Measurements from ENCODE around the gene ETV4. TPM values are rescaled to one million over a fixed set of nuclear protein-coding genes. Genes with fewer than 3 reads are reported as not detected.

The ETV4 gene
- total and polyA plus RNA-seq, 2 of the 13 experiments (the other 11 are each of a cell fraction or from before 2014, with no cell fraction given), result 128 to 330 TPM

GRCh38 chr17:43573579-43574321 is 27.6 kb upstream of the ETV4 start (continued):
- no peak for TF ChIP-seq JARID2 (CRISPR knock-in tag; IDR thresholded peaks at IDR 0.05; ENCODE audit: insufficient replicate concordance)
- peak; percentile 50 for TF ChIP-seq HDAC2 (CRISPR knock-in tag; IDR thresholded peaks at IDR 0.05)
- 0 out of 2 replicates have a peak, but pooled peaks have one; percentile 55 for TF ChIP-seq ZNF557 (CRISPR knock-in tag; IDR thresholded peaks at IDR 0.05)
- TF ChIP-seq, protein P1, sequence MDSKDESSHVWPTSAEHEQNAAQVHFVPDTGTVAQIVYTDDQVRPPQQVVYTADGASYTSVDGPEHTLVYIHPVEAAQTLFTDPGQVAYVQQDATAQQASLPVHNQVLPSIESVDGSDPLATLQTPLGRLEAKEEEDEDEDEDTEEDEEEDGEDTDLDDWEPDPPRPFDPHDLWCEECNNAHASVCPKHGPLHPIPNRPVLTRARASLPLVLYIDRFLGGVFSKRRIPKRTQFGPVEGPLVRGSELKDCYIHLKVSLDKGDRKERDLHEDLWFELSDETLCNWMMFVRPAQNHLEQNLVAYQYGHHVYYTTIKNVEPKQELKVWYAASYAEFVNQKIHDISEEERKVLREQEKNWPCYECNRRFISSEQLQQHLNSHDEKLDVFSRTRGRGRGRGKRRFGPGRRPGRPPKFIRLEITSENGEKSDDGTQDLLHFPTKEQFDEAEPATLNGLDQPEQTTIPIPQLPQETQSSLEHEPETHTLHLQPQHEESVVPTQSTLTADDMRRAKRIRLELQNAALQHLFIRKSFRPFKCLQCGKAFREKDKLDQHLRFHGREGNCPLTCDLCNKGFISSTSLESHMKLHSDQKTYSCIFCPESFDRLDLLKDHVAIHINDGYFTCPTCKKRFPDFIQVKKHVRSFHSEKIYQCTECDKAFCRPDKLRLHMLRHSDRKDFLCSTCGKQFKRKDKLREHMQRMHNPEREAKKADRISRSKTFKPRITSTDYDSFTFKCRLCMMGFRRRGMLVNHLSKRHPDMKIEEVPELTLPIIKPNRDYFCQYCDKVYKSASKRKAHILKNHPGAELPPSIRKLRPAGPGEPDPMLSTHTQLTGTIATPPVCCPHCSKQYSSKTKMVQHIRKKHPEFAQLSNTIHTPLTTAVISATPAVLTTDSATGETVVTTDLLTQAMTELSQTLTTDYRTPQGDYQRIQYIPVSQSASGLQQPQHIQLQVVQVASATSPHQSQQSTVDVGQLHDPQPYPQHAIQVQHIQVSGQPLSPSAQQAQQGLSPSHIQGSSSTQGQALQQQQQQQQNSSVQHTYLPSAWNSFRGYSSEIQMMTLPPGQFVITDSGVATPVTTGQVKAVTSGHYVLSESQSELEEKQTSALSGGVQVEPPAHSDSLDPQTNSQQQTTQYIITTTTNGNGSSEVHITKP (CRISPR knock-in tag; IDR thresholded peaks at IDR 0.05; ENCODE audit: low read depth), result 0 out of 2 replicates have a peak, but pooled peaks have one; percentile 51
- TF ChIP-seq SALL1 (CRISPR knock-in tag; IDR thresholded peaks at IDR 0.05), result peak; percentile 28
- TF ChIP-seq ZFY (CRISPR knock-in tag; IDR thresholded peaks at IDR 0.05), result peak; percentile 49; the same call in 1 of the 2 replicates
- peak; percentile 45; the same call in 1 of the 2 replicates for TF ChIP-seq TCF7 (IDR thresholded peaks at IDR 0.05; ENCODE audit: low read depth)
- TF ChIP-seq ZBTB7A (CRISPR knock-in tag; IDR thresholded peaks at IDR 0.05), result no peak
- peak; percentile 71; the same call in 1 of the 2 replicates for TF ChIP-seq SOX5 (CRISPR knock-in tag; IDR thresholded peaks at IDR 0.05; ENCODE audit: borderline replicate concordance)
- TF ChIP-seq FOSL2 (CRISPR knock-in tag; IDR thresholded peaks at IDR 0.05), result peak; percentile 16; the same call in 1 of the 2 replicates
- TF ChIP-seq NR2F2 (IDR thresholded peaks at IDR 0.05; ENCODE audit: borderline replicate concordance, low read depth), result 0 out of 2 replicates have a peak, but pooled peaks have one; percentile 33
- TF ChIP-seq SOX13 (IDR thresholded peaks at IDR 0.05), result peak; percentile 70
- TF ChIP-seq SOX13 (CRISPR knock-in tag; conservative IDR thresholded peaks at IDR 0.05 in 1 of 2, IDR thresholded peaks at IDR 0.05 in 1 of 2), result peak in 1 of 2 experiments; percentile 81; a peak in 2 of 4 replicates
- TF ChIP-seq FLYWCH1 (CRISPR knock-in tag; IDR thresholded peaks at IDR 0.05), result no peak
- 0 out of 2 replicates have a peak, but pooled peaks have one; percentile 11 for TF ChIP-seq KMT2A (CRISPR knock-in tag; IDR thresholded peaks at IDR 0.05)
- TF ChIP-seq, protein P2, sequence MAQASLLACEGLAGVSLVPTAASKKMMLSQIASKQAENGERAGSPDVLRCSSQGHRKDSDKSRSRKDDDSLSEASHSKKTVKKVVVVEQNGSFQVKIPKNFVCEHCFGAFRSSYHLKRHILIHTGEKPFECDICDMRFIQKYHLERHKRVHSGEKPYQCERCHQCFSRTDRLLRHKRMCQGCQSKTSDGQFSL (CRISPR knock-in tag; IDR thresholded peaks at IDR 0.05), result peak; percentile 51; the same call in 1 of the 2 replicates
- 0 out of 2 replicates have a peak, but pooled peaks have one; percentile 7 for TF ChIP-seq NFYC (CRISPR knock-in tag; IDR thresholded peaks at IDR 0.05)
- TF ChIP-seq, protein P3, sequence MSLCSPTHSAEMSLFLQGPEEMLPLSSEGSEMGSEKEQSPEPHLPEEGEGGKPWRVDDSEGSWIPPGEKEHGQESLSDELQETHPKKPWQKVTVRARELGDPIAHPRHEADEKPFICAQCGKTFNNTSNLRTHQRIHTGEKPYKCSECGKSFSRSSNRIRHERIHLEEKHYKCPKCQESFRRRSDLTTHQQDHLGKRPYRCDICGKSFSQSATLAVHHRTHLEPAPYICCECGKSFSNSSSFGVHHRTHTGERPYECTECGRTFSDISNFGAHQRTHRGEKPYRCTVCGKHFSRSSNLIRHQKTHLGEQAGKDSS (CRISPR knock-in tag; IDR thresholded peaks at IDR 0.05; ENCODE audit: borderline replicate concordance, low read depth), result 0 out of 2 replicates have a peak, but pooled peaks have one; percentile 50
- TF ChIP-seq, protein P4, sequence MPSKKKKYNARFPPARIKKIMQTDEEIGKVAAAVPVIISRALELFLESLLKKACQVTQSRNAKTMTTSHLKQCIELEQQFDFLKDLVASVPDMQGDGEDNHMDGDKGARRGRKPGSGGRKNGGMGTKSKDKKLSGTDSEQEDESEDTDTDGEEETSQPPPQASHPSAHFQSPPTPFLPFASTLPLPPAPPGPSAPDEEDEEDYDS (CRISPR knock-in tag; IDR thresholded peaks at IDR 0.05), result peak; percentile 34; the same call in 1 of the 2 replicates
- TF ChIP-seq, protein P5, sequence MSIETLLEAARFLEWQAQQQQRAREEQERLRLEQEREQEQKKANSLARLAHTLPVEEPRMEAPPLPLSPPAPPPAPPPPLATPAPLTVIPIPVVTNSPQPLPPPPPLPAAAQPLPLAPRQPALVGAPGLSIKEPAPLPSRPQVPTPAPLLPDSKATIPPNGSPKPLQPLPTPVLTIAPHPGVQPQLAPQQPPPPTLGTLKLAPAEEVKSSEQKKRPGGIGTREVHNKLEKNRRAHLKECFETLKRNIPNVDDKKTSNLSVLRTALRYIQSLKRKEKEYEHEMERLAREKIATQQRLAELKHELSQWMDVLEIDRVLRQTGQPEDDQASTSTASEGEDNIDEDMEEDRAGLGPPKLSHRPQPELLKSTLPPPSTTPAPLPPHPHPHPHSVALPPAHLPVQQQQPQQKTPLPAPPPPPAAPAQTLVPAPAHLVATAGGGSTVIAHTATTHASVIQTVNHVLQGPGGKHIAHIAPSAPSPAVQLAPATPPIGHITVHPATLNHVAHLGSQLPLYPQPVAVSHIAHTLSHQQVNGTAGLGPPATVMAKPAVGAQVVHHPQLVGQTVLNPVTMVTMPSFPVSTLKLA (IDR thresholded peaks at IDR 0.05), result no peak
- peak; percentile 67; the same call in 1 of the 2 replicates for TF ChIP-seq GATAD2A (CRISPR knock-in tag; IDR thresholded peaks at IDR 0.05)
